A673 (cell line): ENCODE data around the gene C19orf81.

Experiments
- CTCF ChIP-seq: fragments of 300-800, 200-600 bp; sonication (generic); conservative IDR thresholded peaks from 2 replicates; pipeline ENCODE4 v1.5.1; 2017; ENCODE audit warnings: low read depth, mild to moderate bottlenecking, antibody characterized with exemption, low read length, moderate library complexity, mixed read lengths
- EZH2 ChIP-seq: fragments of 200-600 bp; sonication (generic); IDR thresholded peaks from 2 replicates; pipeline ENCODE4 v1.6.1; 2017; ENCODE audit warnings: borderline replicate concordance, low read depth, mild to moderate bottlenecking, mixed read lengths, antibody characterized with exemption, low read length; ENCODE audit not compliant: poor library complexity, severe bottlenecking

GRCh38 chr19:50668879-50669278, 19.6 kb downstream of the C19orf81 start:
- TF ChIP-seq CTCF, result no peak
- TF ChIP-seq EZH2, result no peak
